H1 (cell line): ENCODE measurements around the gene ANK2. TPM values are rescaled to one million over a fixed set of nuclear protein-coding genes. Genes with fewer than 3 reads are reported as not detected.

ENCODE experiments used
- CTCF ChIA-PET: fragments of 300-600 bp; sonication (Branson Sonifier 250); formaldehyde crosslinking; loops from one replicate; lab custom pipeline; 2021; ENCODE audit not compliant: partially characterized antibody; lab: Charles Lee
- POLR2A ChIA-PET: fragments of 300-600 bp; sonication (Branson Sonifier 250); formaldehyde crosslinking; loops from one replicate; lab custom pipeline; 2021; ENCODE audit warnings: inconsistent platforms; ENCODE audit not compliant: partially characterized antibody; lab: Charles Lee
- DNase-seq, 2 experiments: peaks; one replicate each; pipeline versions ENCODE4 v3.0.0 to v3.0.0-alpha.2; 2010 to 2022; ENCODE audit warnings: low spot score in 2 of 2, low read depth in 1 of 2, mixed read lengths in 1 of 2
- FAIRE-seq: peaks from 2 replicates; lab custom pipeline; 2011; peaks lifted over from hg19 to GRCh38; lab: Jason Lieb, UNC
- H2AFZ ChIP-seq: 2 replicates; pipeline ENCODE4 v1.8.1; 2012; ENCODE audit warnings: low read length, inconsistent platforms
- H2AK5ac ChIP-seq: 2 replicates; pipeline ENCODE4 v1.6.1; 2013; ENCODE audit warnings: low read depth, low read length
- H2BK120ac ChIP-seq: replicated peaks from 2 replicates; pipeline ENCODE3; 2013; ENCODE audit warnings: low read depth, low read length, inconsistent platforms
- H2BK12ac ChIP-seq: 2 replicates; pipeline ENCODE4 v1.6.1; 2013; ENCODE audit warnings: low read depth, low read length
- H2BK15ac ChIP-seq: 2 replicates; pipeline ENCODE4 v1.6.1; 2013; ENCODE audit warnings: low read length
- H2BK20ac ChIP-seq: 2 replicates; pipeline ENCODE4 v1.6.1; 2013; ENCODE audit warnings: low read length
- H2BK5ac ChIP-seq: 2 replicates; pipeline ENCODE4 v1.6.1; 2013; ENCODE audit warnings: low read depth, low read length
- H3K14ac ChIP-seq: 2 replicates; pipeline ENCODE4 v1.6.1; 2013; ENCODE audit warnings: inconsistent platforms; ENCODE audit not compliant: insufficient read length
- H3K18ac ChIP-seq: 2 replicates; pipeline ENCODE4 v1.6.1; 2013; ENCODE audit warnings: low read length; ENCODE audit errors: extremely low read depth
- H3K23ac ChIP-seq: 2 replicates; pipeline ENCODE4 v1.6.1; 2013; ENCODE audit warnings: inconsistent platforms; ENCODE audit not compliant: insufficient read length
- H3K23me2 ChIP-seq: 2 replicates; pipeline ENCODE4 v1.6.1; 2013; ENCODE audit warnings: low read depth, low read length
- H3K27ac ChIP-seq: 2 replicates; pipeline ENCODE4 v1.6.1; 2011; ENCODE audit warnings: low read depth, low read length, inconsistent platforms
- H3K27me3 ChIP-seq, 4 experiments: replicated peaks in 1 of 4; 1 replicate in 1 of 4; 2 replicates in 3 of 4; pipeline versions ENCODE4 v1.6.1 to v1.8.1; 2011 to 2013; ENCODE audit warnings: low read length in 3 of 4, mild to moderate bottlenecking in 3 of 4, inconsistent platforms in 2 of 4, mixed read lengths in 2 of 4, moderate library complexity in 1 of 4; ENCODE audit not compliant: control insufficient read depth in 3 of 4, insufficient read depth in 3 of 4; ENCODE audit errors: extremely low read depth in 1 of 4
- H3K36me3 ChIP-seq, 4 experiments: 2 replicates each; pipeline versions ENCODE4 v1.6.1 to v1.8.1; 2011 to 2013; ENCODE audit warnings: mild to moderate bottlenecking in 4 of 4, low read length in 3 of 4, moderate library complexity in 2 of 4, control low read depth in 1 of 4, inconsistent platforms in 1 of 4; ENCODE audit not compliant: insufficient read depth in 4 of 4, control insufficient read depth in 2 of 4
- H3K4ac ChIP-seq: replicated peaks from 2 replicates; pipeline ENCODE3; 2013; ENCODE audit warnings: low read length, low read depth, mixed read lengths, inconsistent platforms; ENCODE audit not compliant: insufficient read length
- H3K4me1 ChIP-seq, 4 experiments: replicated peaks in 1 of 4; 1 replicate in 1 of 4; 2 replicates in 3 of 4; pipeline versions ENCODE4 v1.6.1 to v1.8.1; 2011 to 2013; ENCODE audit warnings: low read length in 3 of 4, inconsistent platforms in 2 of 4, mixed read lengths in 1 of 4; ENCODE audit not compliant: insufficient read depth in 4 of 4, control insufficient read depth in 3 of 4
- H3K4me2 ChIP-seq, 2 experiments: 2 replicates each; pipeline versions ENCODE4 v1.6.1 to v1.8.1; 2011 to 2013; ENCODE audit warnings: low read depth in 2 of 2, low read length in 2 of 2, control low read depth in 1 of 2, inconsistent platforms in 1 of 2, mild to moderate bottlenecking in 1 of 2; ENCODE audit not compliant: insufficient read depth in 1 of 2
- H3K4me3 ChIP-seq, 4 experiments: fragments of 200-600, 300-600 bp in 1 of 4; sonication (generic), shearing (Covaris generic), sonication (Bioruptor Twin) in 1 of 4; 2 replicates each; pipeline versions ENCODE4 v1.5.1 to v1.8.1; 2011 to 2016; ENCODE audit warnings: low read length in 4 of 4, low read depth in 3 of 4, control low read depth in 2 of 4, inconsistent platforms in 2 of 4, mild to moderate bottlenecking in 2 of 4, mixed read lengths in 1 of 4, moderate library complexity in 1 of 4; ENCODE audit not compliant: insufficient read depth in 2 of 4; ENCODE audit errors: extremely low read depth in 1 of 4
- H3K56ac ChIP-seq: replicated peaks from 2 replicates; pipeline ENCODE3; 2013; ENCODE audit warnings: low read depth, mild to moderate bottlenecking, mixed read lengths, low read length, inconsistent platforms; ENCODE audit not compliant: insufficient read length
- H3K79me1 ChIP-seq: 2 replicates; pipeline ENCODE4 v1.6.1; 2013; ENCODE audit warnings: low read depth, low read length, control low read depth
- H3K79me2 ChIP-seq, 2 experiments: 2 replicates each; pipeline versions ENCODE4 v1.6.1 to v1.8.1; 2012 to 2013; ENCODE audit warnings: low read length in 2 of 2, mild to moderate bottlenecking in 2 of 2, inconsistent platforms in 1 of 2; ENCODE audit not compliant: insufficient read depth in 2 of 2, control insufficient read depth in 1 of 2
- H3K9ac ChIP-seq, 4 experiments: replicated peaks in 1 of 4; 1 replicate in 1 of 4; 2 replicates in 3 of 4; pipeline versions ENCODE4 v1.6.1 to v1.8.1; 2011 to 2013; ENCODE audit warnings: low read depth in 3 of 4, low read length in 3 of 4, control low read depth in 2 of 4, mild to moderate bottlenecking in 2 of 4, moderate library complexity in 2 of 4, inconsistent platforms in 1 of 4; ENCODE audit errors: extremely low read depth in 1 of 4
- H3K9me3 ChIP-seq, 2 experiments: 2 replicates each; pipeline versions ENCODE4 v1.6.1 to v1.8.1; 2012 to 2013; ENCODE audit warnings: mild to moderate bottlenecking in 2 of 2, moderate library complexity in 2 of 2, control low read depth in 1 of 2, inconsistent platforms in 1 of 2, low read depth in 1 of 2, low read length in 1 of 2, mixed read lengths in 1 of 2; ENCODE audit not compliant: insufficient read depth in 2 of 2
- H4K20me1 ChIP-seq, 2 experiments: replicated peaks in 1 of 2; 2 replicates each; pipeline versions ENCODE3 to v1.8.1; 2011 to 2013; ENCODE audit warnings: inconsistent platforms in 2 of 2, low read length in 2 of 2, mild to moderate bottlenecking in 1 of 2; ENCODE audit not compliant: insufficient read depth in 2 of 2, control insufficient read depth in 1 of 2
- H4K5ac ChIP-seq: 2 replicates; pipeline ENCODE4 v1.6.1; 2013; ENCODE audit warnings: low read length, low read depth, mixed read lengths, inconsistent platforms; ENCODE audit not compliant: insufficient read length
- H4K8ac ChIP-seq: 2 replicates; pipeline ENCODE4 v1.8.0; 2013; ENCODE audit warnings: mild to moderate bottlenecking, moderate library complexity, low read length, inconsistent platforms; ENCODE audit not compliant: insufficient read depth; ENCODE audit errors: extremely low read depth
- H4K91ac ChIP-seq: replicated peaks from 2 replicates; pipeline ENCODE3; 2013; ENCODE audit warnings: low read length, mixed read lengths, inconsistent platforms; ENCODE audit not compliant: insufficient read length
- ASH2L ChIP-seq: fragments of 200-600, 300-600 bp; sonication (generic); IDR thresholded peaks from one replicate; pipeline ENCODE4 v1.7.1; 2017; ENCODE audit warnings: low read length
- KDM1A ChIP-seq: fragments of 200-600, 300-600 bp; sonication (generic); IDR thresholded peaks from 2 replicates; pipeline ENCODE4 v1.7.1; 2016; ENCODE audit warnings: mild to moderate bottlenecking, low read length, borderline replicate concordance
- POLR2A ChIP-seq, 2 experiments: IDR thresholded peaks; 1 replicate in 1 of 2; 2 replicates in 1 of 2; pipeline ENCODE4 v1.6.1; 2011; ENCODE audit warnings: low read depth in 2 of 2, low read length in 2 of 2, mild to moderate bottlenecking in 2 of 2; ENCODE audit errors: control extremely low read depth in 1 of 2
- SIN3A ChIP-seq, 2 experiments: IDR thresholded peaks in 1 of 2; conservative IDR thresholded peaks in 1 of 2; 2 replicates each; pipeline ENCODE4 v1.6.1; 2011 to 2012; ENCODE audit warnings: low read length in 2 of 2, improper control_type of control experiment in 1 of 2, low read depth in 1 of 2, mild to moderate bottlenecking in 1 of 2
- SIRT6 ChIP-seq: IDR thresholded peaks from one replicate; pipeline ENCODE4 v1.7.1; 2012; ENCODE audit warnings: low read length, inconsistent platforms
- SP4 ChIP-seq: IDR thresholded peaks from 2 replicates; pipeline ENCODE4 v1.6.1; 2012; ENCODE audit warnings: low read length, inconsistent platforms
- YY1 ChIP-seq: IDR thresholded peaks from 2 replicates; pipeline ENCODE4 v1.6.1; 2011; ENCODE audit warnings: low read depth, mild to moderate bottlenecking, low read length
- WGBS, 2 experiments: shearing (Covaris generic) in 1 of 2; methylation state at CpG; one replicate each; pipeline versions ENCODE4 v1.1.6 to v1.1.7; 2013 to 2015; ENCODE audit warnings: low lambda C conversion rate in 2 of 2, mixed read lengths in 2 of 2, inconsistent platforms in 1 of 2, low coverage in 1 of 2, missing lambda C conversion rate in 1 of 2; ENCODE audit not compliant: insufficient replicate concordance in 2 of 2, insufficient coverage in 1 of 2, insufficient read length in 1 of 2; ENCODE audit errors: extremely low coverage in 1 of 2, missing lambda C conversion rate in 1 of 2; 5-methylcytosine and 5-hydroxymethylcytosine counted together
- polyA plus RNA-seq, 7 experiments: library from polyadenylated mRNA; depleted of rRNA in 3 of 7; stranded (reverse) in 5 of 7; unstranded in 2 of 7; fragments of >200 nt in 5 of 7; fragments of 200-250 nt in 2 of 7; gene quantifications; 1 replicate in 5 of 7; 2 replicates in 1 of 7; 4 replicates in 1 of 7; pipeline versions ENCODE4 v1.2.1 to v1.2.3, GENCODE V29; 2011 to 2013; ENCODE audit warnings: missing spikeins in 2 of 7, mixed read lengths in 2 of 7
- total RNA-seq: library from RNA; stranded (reverse); fragmentation: NEBNext Ultra II Directional; extraction: Animal tissue kit (Norgen Biotek cat#: 25700); gene quantifications from 2 replicates; pipeline ENCODE4 v1.2.1, GENCODE V29; 2021

ANK2 gene
- total and polyA plus RNA-seq, 2 of the 8 experiments (the other 6 are each of a cell fraction or from before 2014, with no cell fraction given) = 14.2 to 35.1 TPM

DNA sequence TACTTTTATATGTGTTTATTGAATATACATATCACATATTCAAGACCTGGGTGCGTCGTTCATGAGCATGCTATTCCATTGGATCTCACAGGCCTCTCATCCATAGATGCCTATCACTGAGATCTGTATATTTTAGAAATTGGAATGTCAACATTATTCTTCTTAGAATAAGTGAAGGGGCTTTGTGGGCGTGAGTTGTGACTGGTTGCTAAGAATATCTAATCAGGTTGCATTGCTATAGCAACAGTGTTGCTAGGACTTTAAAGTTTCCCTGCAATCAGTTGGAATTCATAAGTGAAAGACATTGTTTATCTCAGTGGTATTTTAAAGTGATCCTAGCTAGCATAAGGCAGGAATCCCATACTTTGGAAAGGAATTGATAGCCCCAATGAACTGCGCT is 36.7 kb upstream of the ANK2 start:
- H2AFZ ChIP-seq = no peak overlapping the region
- H3K27me3 ChIP-seq = no peaks in the 10 kb centered on the region
- H2BK15ac ChIP-seq = no peak overlapping the region
- H4K91ac ChIP-seq = no peak overlapping the region
- FAIRE-seq (no peak), DNase-seq (no peak)
- no peak overlapping the region for H3K56ac ChIP-seq
- no peak overlapping the region for H2AK5ac ChIP-seq
- H4K8ac ChIP-seq = no peak overlapping the region
- WGBS, 2 experiments = 87% methylated on average over 4 of the region's 4 CpGs; no CpG with 5 or more reads in 1 of the 2 experiments
- no peak overlapping the region for H3K4me2 ChIP-seq
- no peaks in the 10 kb centered on the region for H3K23me2 ChIP-seq
- ChIA-PET POLR2A (interaction anchor here (1.4 kb wide), 1 partner anchor 20 kb away, joined by 3 read pairs; no protein-coding TSS in a partner anchor), CTCF (interaction anchor here (0.9 to 1.4 kb wide), 3 partner anchors 8 to 82 kb away, joined by 3 to 4 read pairs (median 3); no protein-coding TSS in a partner anchor)
- H3K9ac ChIP-seq = no peak overlapping the region
- H3K4me3 ChIP-seq = no peak overlapping the region
- no peaks in the 10 kb centered on the region for H4K20me1 ChIP-seq
- no peak overlapping the region for H2BK12ac ChIP-seq
- no peaks in the 10 kb centered on the region for H3K79me2 ChIP-seq
- H3K27ac ChIP-seq = no peak overlapping the region
- no peak overlapping the region for H2BK120ac ChIP-seq
- no peak overlapping the region for H2BK20ac ChIP-seq
- no peaks in the 10 kb centered on the region; a peak in 1 of 7 replicates for H3K4me1 ChIP-seq
- H3K18ac ChIP-seq = no peak overlapping the region
- no peaks in the 10 kb centered on the region for H3K9me3 ChIP-seq
- no peaks in the 10 kb centered on the region for H3K36me3 ChIP-seq
- H3K23ac ChIP-seq = no peak overlapping the region
- no peak overlapping the region for H2BK5ac ChIP-seq
- H3K4ac ChIP-seq = no peak overlapping the region
- no peak overlapping the region for H3K14ac ChIP-seq
- no peak overlapping the region for H4K5ac ChIP-seq
- H3K79me1 ChIP-seq = no peaks in the 10 kb centered on the region
- no peak for TF ChIP-seq SIRT6
- TF ChIP-seq YY1 = no peak
- no peak for TF ChIP-seq SP4
- TF ChIP-seq SIN3A (conservative IDR thresholded peaks at IDR 0.05 in 1 of 2, IDR thresholded peaks at IDR 0.05 in 1 of 2; ENCODE audit: low read depth in 1 of 2, low read length in 2 of 2) = no peak
- TF ChIP-seq KDM1A = no peak
- no peak for TF ChIP-seq ASH2L
- TF ChIP-seq POLR2A (IDR thresholded peaks at IDR 0.05; ENCODE audit: control extremely low read depth in 1 of 2, low read depth in 2 of 2, low read length in 2 of 2) = no peak
